Pancreas (tissue), 10 donors: ENCODE data around the gene MACROD2. TPM values are rescaled to one million over a fixed set of nuclear protein-coding genes. Genes with fewer than 3 reads are reported as not detected.

Experiments used
- ATAC-seq, 4 donors: fragments of 200-7000 bp; cut with Tn5 transposase; one replicate each; pipeline versions ENCODE4 v1.8.0 to v1.9.1; 2020; ENCODE audit warnings: mild to moderate bottlenecking in 4 of 4, moderate library complexity in 4 of 4
- DNase-seq, 6 donors: peaks; one replicate each; pipeline ENCODE4 v3.0.0-alpha.2; 2020
- FAIRE-seq: peaks from 2 replicates; lab custom pipeline; 2012; peaks lifted over from hg19 to GRCh38; lab: Jason Lieb, UNC
- H3K27ac ChIP-seq, 4 donors: fragments of 200-600 bp; sonication (generic); 1 replicate in 3 of 4; 2 replicates in 1 of 4; pipeline versions ENCODE4 v1.5.0 to v1.8.0; 2020
- H3K27me3 ChIP-seq, 4 donors: fragments of 200-600 bp; one replicate each; pipeline ENCODE4 v1.8.0; 2021
- H3K36me3 ChIP-seq, 3 donors: fragments of 200-600 bp; sonication (generic) in 1 of 3; one replicate each; pipeline versions ENCODE4 v1.5.0 to v1.8.0; 2020 to 2021
- H3K4me1 ChIP-seq, 3 donors: fragments of 200-600 bp; one replicate each; pipeline ENCODE4 v1.8.0; 2021
- H3K4me3 ChIP-seq, 4 donors: fragments of 200-600 bp; sonication (generic) in 2 of 4; one replicate each; pipeline versions ENCODE4 v1.5.0 to v1.8.0; 2020 to 2021
- H3K9me3 ChIP-seq, 4 donors: fragments of 200-600 bp; one replicate each; pipeline ENCODE4 v1.8.0; 2021
- WGBS, 2 donors: extraction: QIAGEN DNeasy Blood & Tissue Kit; methylation state at CpG; one replicate each; pipeline ENCODE4 v1.1.7; 2013; 5-methylcytosine and 5-hydroxymethylcytosine counted together
- intact Hi-C, 3 donors: fragments of 100-400 bp; cut with DNase I; formaldehyde crosslinking; loops; one replicate each; pipeline versions ENCODE4 v1.11.1 to v1.14.2; 2022
- polyA plus RNA-seq, 2 donors: library from polyadenylated mRNA; stranded (reverse); fragments of 200-250 nt; gene quantifications; one replicate each; pipeline ENCODE4 v1.2.3, GENCODE V29; 2013
- total RNA-seq, 6 donors: library from RNA; stranded (reverse); fragmentation: NEBNext Ultra II Directional in 4 of 6; extraction: Animal tissue kit (Norgen Biotek cat#: 25700) in 4 of 6; gene quantifications; one replicate each; pipeline versions ENCODE4 v1.2.1 to v1.2.4, GENCODE V29; 2021 to 2023
- TF ChIP-seq, protein P1 (sequence below), 4 donors: fragments of 200-600 bp; sonication (generic) in 3 of 4; IDR thresholded peaks; one replicate each; pipeline versions ENCODE4 v1.5.0 to v1.8.0; 2021; ENCODE audit warnings: antibody characterized with exemption in 4 of 4
- donor health status: healthy with polysubstance abuse.
- donor health status: DM: no; HTN: no; CAD: no; lungs with moderate emphysema.
- donor health status: DM: no; HTN: no; CAD: no.
- donor health status: control.
- donor health status: control.
- donor health status: Bipolar disorder and iron deficiency.
- donor health status: DM: yes; HTN: yes; CAD: no.
- donor health status: DM: no; HTN: no; CAD: no.
- donor health status: DM: no; HTN: no; CAD: no.
- donor health status: DM: yes; HTN: yes; CAD: no.

Gene MACROD2
- total and polyA plus RNA-seq, 8 donors, result 1.7 to 4.9 (median 2.7) TPM

GRCh38 chr20:15179781-15180180 lies 1184.5 kb downstream of the MACROD2 start:
- FAIRE-seq, result no peak
- WGBS, 2 donors, result 91 to 98% methylated on average over 3 of the region's 3 CpGs
- no peaks in the 10 kb centered on the region for H3K9me3 ChIP-seq
- no peak overlapping the region for H3K4me3 ChIP-seq
- TF ChIP-seq, protein P1, sequence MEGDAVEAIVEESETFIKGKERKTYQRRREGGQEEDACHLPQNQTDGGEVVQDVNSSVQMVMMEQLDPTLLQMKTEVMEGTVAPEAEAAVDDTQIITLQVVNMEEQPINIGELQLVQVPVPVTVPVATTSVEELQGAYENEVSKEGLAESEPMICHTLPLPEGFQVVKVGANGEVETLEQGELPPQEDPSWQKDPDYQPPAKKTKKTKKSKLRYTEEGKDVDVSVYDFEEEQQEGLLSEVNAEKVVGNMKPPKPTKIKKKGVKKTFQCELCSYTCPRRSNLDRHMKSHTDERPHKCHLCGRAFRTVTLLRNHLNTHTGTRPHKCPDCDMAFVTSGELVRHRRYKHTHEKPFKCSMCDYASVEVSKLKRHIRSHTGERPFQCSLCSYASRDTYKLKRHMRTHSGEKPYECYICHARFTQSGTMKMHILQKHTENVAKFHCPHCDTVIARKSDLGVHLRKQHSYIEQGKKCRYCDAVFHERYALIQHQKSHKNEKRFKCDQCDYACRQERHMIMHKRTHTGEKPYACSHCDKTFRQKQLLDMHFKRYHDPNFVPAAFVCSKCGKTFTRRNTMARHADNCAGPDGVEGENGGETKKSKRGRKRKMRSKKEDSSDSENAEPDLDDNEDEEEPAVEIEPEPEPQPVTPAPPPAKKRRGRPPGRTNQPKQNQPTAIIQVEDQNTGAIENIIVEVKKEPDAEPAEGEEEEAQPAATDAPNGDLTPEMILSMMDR (IDR thresholded peaks at IDR 0.05), result no peak
- H3K36me3 ChIP-seq, result no peaks in the 10 kb centered on the region
- no peak overlapping the region for H3K27ac ChIP-seq
- no peak for ATAC-seq
- no peaks in the 10 kb centered on the region for H3K27me3 ChIP-seq
- no peaks in the 10 kb centered on the region for H3K4me1 ChIP-seq
- DNase-seq, result no peak
- intact Hi-C loops, result no loop called here

GRCh38 chr20:15185322-15185721 lies 1190.0 kb downstream of the MACROD2 start:
- Histone ChIP-seq H3K27me3 (no peaks in the 10 kb centered on the region), H3K4me3 (no peak overlapping the region), H3K27ac (no peak overlapping the region), H3K4me1 (no peaks in the 10 kb centered on the region), H3K9me3 (no peaks in the 10 kb centered on the region), H3K36me3 (no peaks in the 10 kb centered on the region)
- ATAC-seq (no peak), DNase-seq (no peak), FAIRE-seq (no peak)
- WGBS, 2 donors, result 63 to 64% methylated on average over 3 of the region's 3 CpGs
- TF ChIP-seq, protein P1 (IDR thresholded peaks at IDR 0.05), result no peak
- intact Hi-C loops, result no loop called here

DNA sequence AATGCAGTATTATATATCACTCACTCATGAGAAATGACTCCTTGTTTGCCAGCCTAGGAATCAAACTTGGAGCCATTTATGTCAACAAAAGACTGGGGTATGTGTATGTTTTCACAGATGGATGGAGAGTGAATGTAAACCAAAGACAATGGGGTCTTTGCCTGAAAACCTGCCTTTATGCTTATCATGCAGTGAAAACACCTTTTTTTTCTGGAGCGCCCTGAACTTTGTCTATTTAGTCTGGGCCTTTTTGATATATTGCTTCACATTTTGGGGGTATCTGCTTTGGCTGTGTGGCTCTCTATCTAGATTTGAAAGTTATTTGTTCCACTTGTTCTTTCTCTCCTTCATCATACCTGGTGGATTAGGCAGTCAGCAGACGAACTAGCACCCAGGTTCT lies 1190.6 kb downstream of the MACROD2 start:
- Histone ChIP-seq H3K27ac (no peak overlapping the region), H3K27me3 (no peaks in the 10 kb centered on the region), H3K4me3 (no peak overlapping the region), H3K36me3 (no peaks in the 10 kb centered on the region), H3K4me1 (no peaks in the 10 kb centered on the region), H3K9me3 (no peaks in the 10 kb centered on the region)
- FAIRE-seq (no peak), ATAC-seq (no peak), DNase-seq (no peak)
- 62 to 68% methylated on average over 2 of the region's 2 CpGs for WGBS, 2 donors
- TF ChIP-seq, protein P1 (IDR thresholded peaks at IDR 0.05), result no peak
- intact Hi-C loops, result no loop called here

GRCh38 chr20:15187612-15188011 lies 1192.3 kb downstream of the MACROD2 start:
- Histone ChIP-seq H3K27me3 (no peaks in the 10 kb centered on the region), H3K9me3 (no peaks in the 10 kb centered on the region), H3K4me3 (no peak overlapping the region), H3K36me3 (no peaks in the 10 kb centered on the region), H3K4me1 (no peaks in the 10 kb centered on the region), H3K27ac (no peak overlapping the region)
- intact Hi-C loops, result no loop called here
- ATAC-seq (no peak), DNase-seq (no peak), FAIRE-seq (no peak)
- 65 to 67% methylated on average over 1 of the region's 1 CpG for WGBS, 2 donors
- TF ChIP-seq, protein P1 (IDR thresholded peaks at IDR 0.05), result no peak

- no peaks in the 10 kb centered on the region for H3K27me3 ChIP-seq
- WGBS, 2 donors, result 92 to 97% methylated on average over 3 of the region's 3 CpGs
- no peaks in the 10 kb centered on the region for H3K36me3 ChIP-seq
- H3K27ac ChIP-seq, result no peak overlapping the region
- H3K4me1 ChIP-seq, result no peaks in the 10 kb centered on the region
- no peaks in the 10 kb centered on the region for H3K9me3 ChIP-seq
- intact Hi-C loops, result no loop called here
- DNase-seq (no peak), FAIRE-seq (no peak), ATAC-seq (no peak)
- H3K4me3 ChIP-seq, result no peak overlapping the region
- TF ChIP-seq, protein P1 (IDR thresholded peaks at IDR 0.05), result no peak
These were observed 1193.1 kb downstream of the MACROD2 start for GRCh38 chr20:15188415-15188814.
